Neural progenitor cell (in vitro differentiated cells): Measurements from ENCODE around the gene UROC1. TPM values are rescaled to one million over a fixed set of nuclear protein-coding genes. Genes with fewer than 3 reads are reported as not detected.

Source experiments
- DNase-seq: peaks from one replicate; pipeline ENCODE4 v3.0.0-alpha.2; 2016; ENCODE audit warnings: low spot score
- H2AFZ ChIP-seq: fragments of 200-600 bp; sonication (generic); replicated peaks from 2 replicates; pipeline ENCODE4 v1.6.1; 2016; ENCODE audit warnings: antibody characterized with exemption
- H3F3A ChIP-seq: fragments of 200-600 bp; sonication (generic); 2 replicates; pipeline ENCODE4 v1.6.1; 2016; ENCODE audit warnings: antibody characterized with exemption, low read depth
- H3K27ac ChIP-seq: fragments of 200-600 bp; sonication (generic); 2 replicates; pipeline ENCODE4 v1.5.1; 2016; ENCODE audit warnings: mild to moderate bottlenecking
- H3K27me3 ChIP-seq: fragments of 200-600 bp; sonication (generic); 2 replicates; pipeline ENCODE4 v1.6.1; 2016; ENCODE audit warnings: mild to moderate bottlenecking, moderate library complexity
- H3K36me3 ChIP-seq: fragments of 200-600 bp; sonication (generic); 2 replicates; pipeline ENCODE4 v1.5.1; 2016
- H3K4me1 ChIP-seq: fragments of 200-600 bp; sonication (generic); 2 replicates; pipeline ENCODE4 v1.6.1; 2016; ENCODE audit warnings: mixed run types
- H3K4me2 ChIP-seq: fragments of 200-600 bp; sonication (generic); 2 replicates; pipeline ENCODE4 v1.6.1; 2016
- H3K4me3 ChIP-seq: fragments of 200-600 bp; sonication (generic); 2 replicates; pipeline ENCODE4 v1.5.1; 2016
- H3K79me2 ChIP-seq: fragments of 200-600 bp; sonication (generic); 2 replicates; pipeline ENCODE4 v1.6.1; 2016; ENCODE audit warnings: low read depth
- H3K9ac ChIP-seq: fragments of 200-600 bp; sonication (generic); 2 replicates; pipeline ENCODE4 v1.6.1; 2016
- H3K9me3 ChIP-seq: fragments of 200-600 bp; sonication (generic); 2 replicates; pipeline ENCODE4 v1.5.1; 2016; ENCODE audit warnings: low read depth
- H4K20me1 ChIP-seq: fragments of 200-600 bp; sonication (generic); 2 replicates; pipeline ENCODE4 v1.6.1; 2016; ENCODE audit warnings: low read depth
- H3K27ac Mint-ChIP-seq: 3 replicates; pipeline ENCODE4 v1.8.0; 2021; ENCODE audit warnings: mixed read lengths
- H3K27me3 Mint-ChIP-seq: 2 replicates; pipeline ENCODE4 v1.8.0; 2022; ENCODE audit warnings: low read depth, mild to moderate bottlenecking, inconsistent platforms, moderate library complexity, mixed read lengths; ENCODE audit not compliant: insufficient read depth
- H3K36me3 Mint-ChIP-seq: 3 replicates; pipeline ENCODE4 v1.8.0; 2021; ENCODE audit warnings: mixed read lengths
- H3K4me1 Mint-ChIP-seq: 3 replicates; pipeline ENCODE4 v1.8.0; 2021; ENCODE audit warnings: mixed read lengths
- H3K4me3 Mint-ChIP-seq: 3 replicates; pipeline ENCODE4 v1.8.0; 2021; ENCODE audit warnings: mild to moderate bottlenecking, moderate library complexity, mixed read lengths
- H3K9me3 Mint-ChIP-seq: 3 replicates; pipeline ENCODE4 v1.8.0; 2020; ENCODE audit warnings: mixed read lengths
- CTCF ChIP-seq: fragments of 200-600 bp; sonication (generic); IDR thresholded peaks from 2 replicates; pipeline ENCODE4 v1.5.1; 2017; ENCODE audit warnings: antibody characterized with exemption, mild to moderate bottlenecking
- EZH2 ChIP-seq: fragments of 200-600 bp; sonication (generic); IDR thresholded peaks from 2 replicates; pipeline ENCODE4 v1.6.1; 2017; ENCODE audit warnings: antibody characterized with exemption, mild to moderate bottlenecking, moderate library complexity
- EZH2phosphoT487 ChIP-seq: fragments of 200-600 bp; sonication (generic); IDR thresholded peaks from 2 replicates; pipeline ENCODE4 v1.6.1; 2017; ENCODE audit warnings: antibody characterized with exemption
- total RNA-seq: library from RNA; depleted of rRNA; stranded (reverse); fragments of >200 nt; gene quantifications from 2 replicates; pipeline ENCODE4 v1.2.3, GENCODE V29; 2015; ENCODE audit warnings: low replicate concordance

Gene UROC1
- total RNA-seq, 1 donor from 2014 or later, result not detected

- Histone ChIP-seq H4K20me1 (no peaks in the 10 kb centered on the region), H3K36me3 (no peaks in the 10 kb centered on the region), H3K27ac (no peak overlapping the region), H3K27me3 (no peaks in the 10 kb centered on the region), H3K4me1 (peaks cover 17% of the 10 kb centered on the region), H3F3A (no peaks in the 10 kb centered on the region), H3K9me3 (no peaks in the 10 kb centered on the region), H2AFZ (no peak overlapping the region), H3K9ac (no peak overlapping the region), H3K4me3 (no peak overlapping the region), H3K79me2 (no peaks in the 10 kb centered on the region), H3K4me2 (no peak overlapping the region)
- Mint-ChIP-seq H3K4me3 (no peak overlapping the region), H3K27me3 (no peaks in the 10 kb centered on the region), H3K36me3 (no peaks in the 10 kb centered on the region), H3K4me1 (peaks cover 22% of the 10 kb centered on the region), H3K9me3 (no peaks in the 10 kb centered on the region), H3K27ac (no peak overlapping the region)
- DNase-seq, result no peak
- no peak for TF ChIP-seq CTCF
- TF ChIP-seq EZH2phosphoT487, result no peak
- no peak for TF ChIP-seq EZH2
Measured at GRCh38 chr3:126552688-126553283, 35.2 kb upstream of the UROC1 start.

GRCh38 chr3:126551839-126552687 lies 34.5 kb upstream of the UROC1 start:
- Histone ChIP-seq H2AFZ (no peak overlapping the region), H3K4me1 (peaks cover 17% of the 10 kb centered on the region), H4K20me1 (no peaks in the 10 kb centered on the region), H3K9ac (no peak overlapping the region), H3K9me3 (no peaks in the 10 kb centered on the region), H3K36me3 (no peaks in the 10 kb centered on the region), H3K4me3 (no peak overlapping the region), H3K4me2 (no peak overlapping the region), H3K27ac (no peak overlapping the region), H3F3A (no peaks in the 10 kb centered on the region), H3K79me2 (no peaks in the 10 kb centered on the region), H3K27me3 (no peaks in the 10 kb centered on the region)
- Mint-ChIP-seq H3K9me3 (no peaks in the 10 kb centered on the region), H3K27ac (no peak overlapping the region), H3K4me1 (peaks cover 27% of the 10 kb centered on the region), H3K27me3 (no peaks in the 10 kb centered on the region), H3K4me3 (no peak overlapping the region), H3K36me3 (no peaks in the 10 kb centered on the region)
- TF ChIP-seq EZH2phosphoT487, result no peak
- TF ChIP-seq EZH2, result no peak
- TF ChIP-seq CTCF, result no peak
- DNase-seq, result no peak

- DNase-seq, result no peak
- no peaks in the 10 kb centered on the region for H3K36me3 Mint-ChIP-seq
- Histone ChIP-seq H3K27me3 (no peaks in the 10 kb centered on the region), H3K27ac (no peak overlapping the region), H4K20me1 (no peaks in the 10 kb centered on the region), H2AFZ (no peak overlapping the region), H3K4me3 (no peak overlapping the region), H3K9ac (no peak overlapping the region), H3K9me3 (no peaks in the 10 kb centered on the region), H3K36me3 (no peaks in the 10 kb centered on the region), H3K4me1 (peaks cover 17% of the 10 kb centered on the region), H3K4me2 (no peak overlapping the region), H3K79me2 (no peaks in the 10 kb centered on the region), H3F3A (no peaks in the 10 kb centered on the region)
- no peaks in the 10 kb centered on the region for H3K27me3 Mint-ChIP-seq
- peaks cover 27% of the 10 kb centered on the region for H3K4me1 Mint-ChIP-seq
- no peaks in the 10 kb centered on the region for H3K9me3 Mint-ChIP-seq
- peak overlapping the region; percentile 1 for H3K27ac Mint-ChIP-seq
- no peak for TF ChIP-seq EZH2
- H3K4me3 Mint-ChIP-seq, result peak overlapping the region; percentile 41
Measured at GRCh38 chr3:126551121-126551838, 33.7 kb upstream of the UROC1 start.
